Left ventricle myocardium inferior (tissue), 1 donor: ENCODE data around the gene HOPX. TPM values are rescaled to one million over a fixed set of nuclear protein-coding genes. Genes with fewer than 3 reads are reported as not detected.
"Not testable (repeated sequence)": the region's sequence is repeated elsewhere in the genome, so short reads cannot be mapped to it uniquely, and the experiment has no call there.

ENCODE experiments used
- DNase-seq: peaks from one replicate; pipeline ENCODE4 v3.0.0-alpha.2; 2020
- H3K27ac ChIP-seq: fragments of 200-600 bp; replicated peaks from 2 replicates; pipeline ENCODE4 v1.8.0; 2021
- H3K27me3 ChIP-seq: fragments of 200-600 bp; 2 replicates; pipeline ENCODE4 v1.8.0; 2021; ENCODE audit warnings: low read depth
- H3K36me3 ChIP-seq: fragments of 200-600 bp; 2 replicates; pipeline ENCODE4 v1.8.0; 2021
- H3K4me1 ChIP-seq: fragments of 200-600 bp; 2 replicates; pipeline ENCODE4 v1.8.0; 2021
- H3K4me3 ChIP-seq: fragments of 200-600 bp; 2 replicates; pipeline ENCODE4 v1.8.0; 2021; ENCODE audit warnings: mild to moderate bottlenecking, moderate library complexity
- H3K9me3 ChIP-seq: fragments of 200-600 bp; replicated peaks from 2 replicates; pipeline ENCODE4 v1.8.0; 2021
- intact Hi-C: fragments of 100-400 bp; cut with micrococcal nuclease; formaldehyde crosslinking; loops from one replicate; pipeline ENCODE4 v1.11.0; 2022
- total RNA-seq: library from RNA; stranded (reverse); fragmentation: NEBNext Ultra II Directional; extraction: Animal tissue kit (Norgen Biotek cat#: 25700); gene quantifications from one replicate; pipeline ENCODE4 v1.2.1, GENCODE V29; 2021
- TF ChIP-seq, protein P1 (sequence below): fragments of 200-600 bp; IDR thresholded peaks from 2 replicates; pipeline ENCODE4 v1.8.0; 2021; ENCODE audit warnings: antibody characterized with exemption, mild to moderate bottlenecking, borderline replicate concordance
- donor health status: DM: no; HTN: yes; CAD: no; lungs with severe emphysema.

The HOPX gene
- total RNA-seq, 1 donor from 2014 or later = 21.3 TPM

DNA sequence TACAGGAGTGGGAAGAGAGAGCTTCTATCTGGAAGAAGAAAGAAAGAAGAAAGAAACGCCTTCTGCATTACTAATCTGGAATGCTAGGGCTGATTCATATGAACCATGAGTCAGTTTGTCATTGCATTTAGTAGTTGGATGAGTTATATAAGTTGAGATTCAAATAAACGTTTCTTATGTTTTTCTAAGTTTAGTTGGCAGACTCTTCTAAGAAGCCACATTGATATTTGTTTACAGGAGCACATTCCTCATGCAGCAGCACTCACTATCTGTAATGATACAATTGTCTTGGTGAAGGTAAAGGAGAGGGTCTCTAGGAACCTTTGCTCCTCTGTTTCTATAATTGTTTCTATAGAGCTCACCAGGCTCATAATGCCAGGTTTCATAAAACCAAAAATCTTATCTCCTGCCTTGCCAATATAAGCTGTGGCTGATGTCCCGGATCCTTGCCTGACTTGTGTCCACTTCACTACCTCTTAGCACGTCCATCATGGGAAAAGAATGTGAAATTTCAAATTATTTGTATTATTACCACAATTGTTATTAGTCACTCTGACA is 39.5 kb downstream of the HOPX start:
- Histone ChIP-seq H3K9me3 (peaks cover 4% of the 10 kb centered on the region), H3K27me3 (no peaks in the 10 kb centered on the region), H3K4me1 (no peaks in the 10 kb centered on the region), H3K27ac (no peak overlapping the region), H3K36me3 (no peaks in the 10 kb centered on the region), H3K4me3 (no peak overlapping the region)
- TF ChIP-seq, protein P1, sequence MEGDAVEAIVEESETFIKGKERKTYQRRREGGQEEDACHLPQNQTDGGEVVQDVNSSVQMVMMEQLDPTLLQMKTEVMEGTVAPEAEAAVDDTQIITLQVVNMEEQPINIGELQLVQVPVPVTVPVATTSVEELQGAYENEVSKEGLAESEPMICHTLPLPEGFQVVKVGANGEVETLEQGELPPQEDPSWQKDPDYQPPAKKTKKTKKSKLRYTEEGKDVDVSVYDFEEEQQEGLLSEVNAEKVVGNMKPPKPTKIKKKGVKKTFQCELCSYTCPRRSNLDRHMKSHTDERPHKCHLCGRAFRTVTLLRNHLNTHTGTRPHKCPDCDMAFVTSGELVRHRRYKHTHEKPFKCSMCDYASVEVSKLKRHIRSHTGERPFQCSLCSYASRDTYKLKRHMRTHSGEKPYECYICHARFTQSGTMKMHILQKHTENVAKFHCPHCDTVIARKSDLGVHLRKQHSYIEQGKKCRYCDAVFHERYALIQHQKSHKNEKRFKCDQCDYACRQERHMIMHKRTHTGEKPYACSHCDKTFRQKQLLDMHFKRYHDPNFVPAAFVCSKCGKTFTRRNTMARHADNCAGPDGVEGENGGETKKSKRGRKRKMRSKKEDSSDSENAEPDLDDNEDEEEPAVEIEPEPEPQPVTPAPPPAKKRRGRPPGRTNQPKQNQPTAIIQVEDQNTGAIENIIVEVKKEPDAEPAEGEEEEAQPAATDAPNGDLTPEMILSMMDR = no peak
- no peak for DNase-seq
- intact Hi-C loops = no loop called here

DNA sequence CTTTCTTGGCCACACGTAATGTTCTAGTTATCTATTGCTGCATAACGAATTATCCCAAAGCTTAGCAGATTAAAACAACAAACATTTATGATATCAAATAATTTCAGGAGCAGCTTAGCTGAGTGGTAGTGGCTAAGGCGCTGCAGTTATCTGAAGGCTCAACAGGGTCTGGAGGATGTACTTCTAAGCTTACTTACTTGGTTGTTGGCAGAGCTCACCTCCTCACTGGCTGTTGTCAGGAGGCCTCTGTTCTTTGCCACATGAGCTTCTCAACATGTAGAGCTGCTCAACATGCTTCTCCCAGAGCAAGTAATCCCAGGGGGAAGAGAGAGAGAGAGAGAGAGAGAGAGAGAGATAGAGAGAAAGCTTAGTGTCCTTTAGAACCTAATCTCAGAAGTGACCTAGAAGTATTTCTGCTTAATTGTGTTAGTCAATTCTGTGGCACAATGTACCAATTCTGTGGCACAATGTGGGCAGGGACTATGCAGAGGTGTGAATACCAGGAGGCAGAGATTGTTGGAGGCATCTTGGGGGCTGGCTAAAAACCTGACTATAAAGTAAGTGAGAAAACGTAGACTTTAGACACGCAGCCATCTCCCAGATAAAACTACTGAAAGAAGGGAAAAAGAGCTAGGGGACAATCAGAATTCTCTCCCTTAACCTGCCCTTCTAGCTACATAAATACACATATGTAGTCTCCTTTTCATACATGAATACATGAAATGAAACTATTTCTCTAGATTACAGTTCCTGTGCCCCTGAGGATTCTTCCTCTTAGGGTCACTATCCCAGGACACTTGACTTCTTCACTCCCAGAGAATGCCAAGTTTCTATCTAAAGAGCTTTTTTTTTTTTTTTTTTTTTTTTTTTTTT is 40.2 kb downstream of the HOPX start:
- no peaks in the 10 kb centered on the region for H3K36me3 ChIP-seq
- intact Hi-C loops = no loop called here
- no peaks in the 10 kb centered on the region for H3K9me3 ChIP-seq
- no peak overlapping the region for H3K27ac ChIP-seq
- DNase-seq = no peak
- TF ChIP-seq, protein P1 = no peak
- no peaks in the 10 kb centered on the region for H3K27me3 ChIP-seq
- no peaks in the 10 kb centered on the region for H3K4me1 ChIP-seq
- H3K4me3 ChIP-seq = no peak overlapping the region

DNA sequence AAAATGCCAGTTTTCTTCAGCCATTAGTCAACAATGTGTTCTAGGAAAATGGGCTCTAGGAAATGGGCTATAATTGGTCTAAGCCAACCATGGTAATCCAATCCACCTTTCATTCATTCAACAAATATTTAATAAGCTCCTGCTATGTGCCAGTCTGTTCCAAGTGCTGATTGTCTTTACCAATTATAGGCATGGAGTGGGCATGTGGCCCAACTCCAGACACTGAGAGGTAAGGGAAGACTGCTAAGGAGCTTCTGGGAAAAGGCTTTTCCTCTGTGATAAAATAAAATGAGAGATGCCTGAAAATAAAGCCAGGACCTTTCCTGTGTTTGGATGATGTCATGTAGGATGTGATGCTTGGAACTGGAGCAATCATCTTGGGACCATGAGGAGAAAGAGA is 43.3 kb downstream of the HOPX start:
- Histone ChIP-seq H3K9me3 (no peaks in the 10 kb centered on the region), H3K36me3 (no peaks in the 10 kb centered on the region), H3K27ac (no peak overlapping the region), H3K4me1 (no peaks in the 10 kb centered on the region), H3K4me3 (no peak overlapping the region), H3K27me3 (no peaks in the 10 kb centered on the region)
- TF ChIP-seq, protein P1 = no peak
- DNase-seq = no peak
- intact Hi-C loops = no loop called here

DNA sequence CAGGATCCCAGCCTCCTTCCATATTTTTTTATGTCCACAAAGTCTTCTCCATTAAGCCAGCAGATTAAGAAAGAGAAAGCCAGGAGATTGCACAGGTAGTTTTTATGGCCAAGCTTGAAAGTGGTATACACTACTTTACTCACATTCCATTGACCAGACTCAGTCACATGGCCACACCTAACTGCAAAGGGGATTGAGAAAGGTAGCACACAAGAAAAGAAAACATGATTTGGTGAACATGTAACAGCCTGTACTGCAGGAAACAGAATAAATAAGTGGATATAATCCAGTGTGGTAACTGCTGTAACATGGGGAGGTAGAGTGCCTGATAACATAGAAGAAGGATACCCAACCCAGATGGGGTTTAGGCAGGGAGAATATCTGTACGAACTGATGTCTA is 43.9 kb downstream of the HOPX start:
- TF ChIP-seq, protein P1 = no peak
- intact Hi-C loops = no loop called here
- no peak for DNase-seq
- Histone ChIP-seq H3K9me3 (no peaks in the 10 kb centered on the region), H3K36me3 (no peaks in the 10 kb centered on the region), H3K27me3 (no peaks in the 10 kb centered on the region), H3K4me1 (no peaks in the 10 kb centered on the region), H3K4me3 (no peak overlapping the region), H3K27ac (no peak overlapping the region)

DNA sequence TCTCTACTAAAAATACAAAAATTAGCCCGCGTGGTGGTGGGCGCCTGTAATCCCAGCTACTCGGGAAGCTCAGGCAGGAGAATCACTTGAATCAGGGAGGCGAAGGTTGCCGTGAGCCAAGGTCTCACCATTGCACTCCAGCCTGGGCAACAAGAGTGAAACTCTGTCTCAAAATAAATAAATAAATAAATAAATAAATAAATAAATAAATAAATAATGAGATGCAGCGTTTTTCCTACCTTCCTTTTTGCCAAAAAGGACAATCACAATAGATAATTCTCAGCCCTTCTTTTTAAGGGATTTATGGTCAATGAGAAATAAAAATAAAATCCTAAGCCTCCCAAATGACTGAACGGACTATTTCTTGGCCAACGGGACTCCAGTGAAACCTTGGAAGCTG is 46.1 kb downstream of the HOPX start:
- H3K27ac ChIP-seq, H3K27me3 ChIP-seq, H3K4me3 ChIP-seq, H3K4me1 ChIP-seq, intact Hi-C loops, DNase-seq, H3K9me3 ChIP-seq, H3K36me3 ChIP-seq: not testable (repeated sequence)

DNA sequence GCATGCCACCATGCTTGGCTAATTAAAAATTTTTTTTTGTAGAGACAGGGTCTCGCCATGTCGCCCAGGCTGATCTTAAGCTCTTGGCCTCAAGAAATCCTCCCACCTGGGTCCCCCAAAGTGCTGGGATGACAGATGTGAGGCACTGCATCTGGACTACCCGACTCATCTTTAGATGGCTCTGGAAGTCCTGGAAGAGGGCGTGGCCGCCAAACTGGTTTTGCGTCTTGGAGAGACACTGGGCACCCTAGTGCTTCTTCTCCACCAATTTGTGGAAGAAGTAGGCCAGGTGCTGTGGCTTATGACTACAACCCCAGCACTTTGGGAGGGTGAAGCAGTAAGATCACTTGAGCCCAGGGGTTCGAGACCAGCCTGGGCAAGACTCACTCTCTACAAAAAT is 47.6 kb downstream of the HOPX start:
- no peaks in the 10 kb centered on the region for H3K36me3 ChIP-seq
- H3K27ac ChIP-seq = no peak overlapping the region
- TF ChIP-seq, protein P1 = no peak
- H3K4me3 ChIP-seq = no peak overlapping the region
- H3K27me3 ChIP-seq = no peaks in the 10 kb centered on the region
- no peaks in the 10 kb centered on the region for H3K9me3 ChIP-seq
- intact Hi-C loops = no loop called here
- H3K4me1 ChIP-seq = no peaks in the 10 kb centered on the region
- DNase-seq = no peak
